Measurements from ENCODE around the gene PAFAH2. TPM values are rescaled to one million over a fixed set of nuclear protein-coding genes. Genes with fewer than 3 reads are reported as not detected.
A peak's percentile ranks its signal among the peaks of the same experiment; 100 is the strongest.

PAFAH2 gene
- total and polyA plus RNA-seq, 2 of the 13 experiments (the other 11 are each of a cell fraction or from before 2014, with no cell fraction given) = 6.9 to 9.4 TPM

DNA sequence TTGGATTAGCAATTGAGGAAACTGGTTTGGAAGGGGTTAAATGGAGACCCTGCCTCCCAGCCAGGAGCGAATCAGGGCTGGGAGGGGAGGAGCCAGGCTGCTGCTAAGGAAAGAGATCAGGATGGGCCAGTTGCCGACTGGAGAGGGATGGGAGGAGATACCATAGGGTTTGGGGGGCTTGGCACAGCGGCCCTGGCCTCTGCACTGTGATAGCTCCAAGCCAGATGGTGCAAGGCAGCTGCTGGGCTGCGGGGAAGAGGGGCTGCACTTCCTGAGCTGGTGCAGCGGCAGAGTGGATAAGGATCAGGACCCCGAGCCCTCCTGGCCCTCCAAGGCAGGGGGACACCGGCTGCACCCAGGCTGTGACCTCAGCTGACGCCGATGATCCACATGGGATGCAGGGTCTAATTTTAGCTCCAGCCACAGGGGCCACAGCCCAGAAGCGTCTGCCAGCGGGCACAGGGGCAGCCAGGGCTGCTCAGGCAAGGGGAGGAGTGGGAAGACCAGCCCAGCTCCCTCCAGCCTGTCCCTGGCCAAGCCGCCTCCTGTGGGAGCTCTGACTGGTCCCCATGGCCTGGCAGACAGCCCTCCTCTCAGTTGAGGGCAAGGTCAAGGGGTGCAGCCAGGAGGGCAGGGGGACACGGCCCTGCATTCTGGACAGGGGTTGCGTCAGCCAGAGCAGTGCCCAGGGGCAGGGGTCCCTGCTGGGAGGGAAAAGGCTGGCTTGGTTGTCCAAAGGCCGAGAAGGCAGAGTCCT, 24.0 kb upstream of the PAFAH2 start, which contains the start of gene EXTL1 (continued):
- TF ChIP-seq, protein P1, sequence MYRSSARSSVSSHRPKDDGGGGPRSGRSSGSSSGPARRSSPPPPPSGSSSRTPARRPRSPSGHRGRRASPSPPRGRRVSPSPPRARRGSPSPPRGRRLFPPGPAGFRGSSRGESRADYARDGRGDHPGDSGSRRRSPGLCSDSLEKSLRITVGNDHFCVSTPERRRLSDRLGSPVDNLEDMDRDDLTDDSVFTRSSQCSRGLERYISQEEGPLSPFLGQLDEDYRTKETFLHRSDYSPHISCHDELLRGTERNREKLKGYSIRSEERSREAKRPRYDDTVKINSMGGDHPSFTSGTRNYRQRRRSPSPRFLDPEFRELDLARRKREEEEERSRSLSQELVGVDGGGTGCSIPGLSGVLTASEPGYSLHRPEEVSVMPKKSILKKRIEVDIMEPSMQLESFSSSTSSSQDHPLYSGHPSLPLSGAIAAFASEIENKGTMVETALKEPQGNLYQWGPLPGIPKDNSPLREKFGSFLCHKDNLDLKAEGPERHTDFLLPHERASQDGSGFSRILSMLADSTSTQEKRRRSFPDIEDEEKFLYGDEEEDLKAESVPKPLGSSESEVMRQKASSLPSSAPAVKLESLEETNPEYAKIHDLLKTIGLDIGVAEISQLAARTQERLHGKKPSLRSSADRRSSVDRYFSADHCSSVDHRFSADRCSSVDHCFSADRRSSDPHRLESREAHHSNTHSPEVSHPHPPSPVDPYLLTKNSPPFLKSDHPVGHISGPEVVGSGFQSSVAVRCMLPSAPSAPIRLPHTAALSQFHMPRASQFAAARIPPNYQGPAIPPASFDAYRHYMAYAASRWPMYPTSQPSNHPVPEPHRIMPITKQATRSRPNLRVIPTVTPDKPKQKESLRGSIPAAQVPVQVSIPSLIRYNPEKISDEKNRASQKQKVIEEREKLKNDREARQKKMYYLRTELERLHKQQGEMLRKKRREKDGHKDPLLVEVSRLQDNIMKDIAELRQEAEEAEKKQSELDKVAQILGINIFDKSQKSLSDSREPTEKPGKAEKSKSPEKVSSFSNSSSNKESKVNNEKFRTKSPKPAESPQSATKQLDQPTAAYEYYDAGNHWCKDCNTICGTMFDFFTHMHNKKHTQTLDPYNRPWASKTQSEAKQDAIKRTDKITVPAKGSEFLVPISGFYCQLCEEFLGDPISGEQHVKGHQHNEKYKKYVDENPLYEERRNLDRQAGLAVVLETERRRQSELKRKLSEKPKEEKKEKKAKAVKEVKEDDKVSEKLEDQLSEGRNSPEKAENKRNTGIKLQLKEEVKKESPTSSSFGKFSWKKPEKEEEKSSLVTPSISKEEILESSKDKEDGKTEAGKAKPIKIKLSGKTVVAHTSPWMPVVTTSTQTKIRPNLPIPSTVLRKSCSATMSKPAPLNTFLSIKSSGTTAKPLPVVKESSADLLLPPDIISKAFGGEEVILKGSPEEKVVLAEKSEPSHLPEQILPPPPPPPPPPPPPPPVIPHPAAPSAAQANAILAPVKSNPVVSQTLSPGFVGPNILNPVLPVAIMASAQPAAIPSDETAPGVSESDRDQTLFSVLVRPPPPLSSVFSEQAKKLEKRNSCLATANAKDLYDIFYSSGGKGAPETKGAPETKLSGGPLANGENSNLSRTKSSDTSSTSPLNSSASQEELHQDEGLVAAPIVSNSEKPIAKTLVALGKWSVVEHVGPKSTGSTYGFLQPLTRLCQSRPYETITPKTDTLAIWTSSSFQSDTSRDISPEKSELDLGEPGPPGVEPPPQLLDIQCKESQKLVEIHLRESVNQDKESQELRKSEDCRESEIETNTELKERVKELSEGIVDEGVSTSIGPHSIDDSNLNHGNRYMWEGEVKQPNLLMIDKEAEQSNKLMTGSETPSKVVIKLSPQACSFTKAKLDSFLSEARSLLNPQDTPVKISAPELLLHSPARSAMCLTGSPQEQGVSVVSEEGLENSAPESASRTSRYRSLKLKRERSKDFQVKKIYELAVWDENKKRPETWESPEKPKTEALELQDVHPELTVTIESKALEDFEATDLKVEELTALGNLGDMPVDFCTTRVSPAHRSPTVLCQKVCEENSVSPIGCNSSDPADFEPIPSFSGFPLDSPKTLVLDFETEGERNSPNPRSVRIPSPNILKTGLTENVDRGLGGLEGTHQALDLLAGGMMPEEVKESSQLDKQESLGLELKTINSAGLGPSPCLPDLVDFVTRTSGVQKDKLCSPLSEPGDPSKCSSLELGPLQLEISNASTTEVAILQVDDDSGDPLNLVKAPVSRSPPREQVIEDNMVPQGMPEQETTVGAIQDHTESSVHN (CRISPR knock-in tag; IDR thresholded peaks at IDR 0.05) = no peak
- TF ChIP-seq ZMYM4 (CRISPR knock-in tag; IDR thresholded peaks at IDR 0.05) (0 out of 2 replicates have a peak, but pooled peaks have one; percentile 39), ZNF629 (CRISPR knock-in tag; conservative IDR thresholded peaks at IDR 0.05) (no peak), POLR2G (IDR thresholded peaks at IDR 0.05; ENCODE audit: low read depth, low read length) (peak; percentile 62), CEBPG (CRISPR knock-in tag; IDR thresholded peaks at IDR 0.05) (0 out of 2 replicates have a peak, but pooled peaks have one; percentile 58), KLF13 (CRISPR knock-in tag; IDR thresholded peaks at IDR 0.05) (0 out of 2 replicates have a peak, but pooled peaks have one; percentile 18), SMAD1 (CRISPR knock-in tag; IDR thresholded peaks at IDR 0.05; ENCODE audit: borderline replicate concordance, low read depth) (no peak), POLR2A (IDR thresholded peaks at IDR 0.05; ENCODE audit: insufficient read depth in 1 of 2, low read depth in 2 of 2, low read length in 2 of 2) (peak in 1 of 2 experiments; percentile 75; a peak in 2 of 4 replicates), STAT5B (CRISPR knock-in tag; IDR thresholded peaks at IDR 0.05) (no peak), ZNF549 (CRISPR knock-in tag; IDR thresholded peaks at IDR 0.05) (no peak), GLI4 (CRISPR knock-in tag; IDR thresholded peaks at IDR 0.05; ENCODE audit: borderline replicate concordance) (no peak), ZBTB7B (CRISPR knock-in tag; IDR thresholded peaks at IDR 0.05) (0 out of 2 replicates have a peak, but pooled peaks have one; percentile 10), AGO2 (optimal IDR thresholded peaks at IDR 0.05; ENCODE audit: low read depth, low read length) (peak; percentile 34), ZSCAN21 (CRISPR knock-in tag; IDR thresholded peaks at IDR 0.05; ENCODE audit: borderline replicate concordance) (no peak), ZNF883 (CRISPR knock-in tag; IDR thresholded peaks at IDR 0.05; ENCODE audit: not compliant biosample characterization) (no peak), PCBP2 (optimal IDR thresholded peaks at IDR 0.05; ENCODE audit: low read depth, low read length, poor library complexity, severe bottlenecking) (no peak)
- TF ChIP-seq, protein P2, sequence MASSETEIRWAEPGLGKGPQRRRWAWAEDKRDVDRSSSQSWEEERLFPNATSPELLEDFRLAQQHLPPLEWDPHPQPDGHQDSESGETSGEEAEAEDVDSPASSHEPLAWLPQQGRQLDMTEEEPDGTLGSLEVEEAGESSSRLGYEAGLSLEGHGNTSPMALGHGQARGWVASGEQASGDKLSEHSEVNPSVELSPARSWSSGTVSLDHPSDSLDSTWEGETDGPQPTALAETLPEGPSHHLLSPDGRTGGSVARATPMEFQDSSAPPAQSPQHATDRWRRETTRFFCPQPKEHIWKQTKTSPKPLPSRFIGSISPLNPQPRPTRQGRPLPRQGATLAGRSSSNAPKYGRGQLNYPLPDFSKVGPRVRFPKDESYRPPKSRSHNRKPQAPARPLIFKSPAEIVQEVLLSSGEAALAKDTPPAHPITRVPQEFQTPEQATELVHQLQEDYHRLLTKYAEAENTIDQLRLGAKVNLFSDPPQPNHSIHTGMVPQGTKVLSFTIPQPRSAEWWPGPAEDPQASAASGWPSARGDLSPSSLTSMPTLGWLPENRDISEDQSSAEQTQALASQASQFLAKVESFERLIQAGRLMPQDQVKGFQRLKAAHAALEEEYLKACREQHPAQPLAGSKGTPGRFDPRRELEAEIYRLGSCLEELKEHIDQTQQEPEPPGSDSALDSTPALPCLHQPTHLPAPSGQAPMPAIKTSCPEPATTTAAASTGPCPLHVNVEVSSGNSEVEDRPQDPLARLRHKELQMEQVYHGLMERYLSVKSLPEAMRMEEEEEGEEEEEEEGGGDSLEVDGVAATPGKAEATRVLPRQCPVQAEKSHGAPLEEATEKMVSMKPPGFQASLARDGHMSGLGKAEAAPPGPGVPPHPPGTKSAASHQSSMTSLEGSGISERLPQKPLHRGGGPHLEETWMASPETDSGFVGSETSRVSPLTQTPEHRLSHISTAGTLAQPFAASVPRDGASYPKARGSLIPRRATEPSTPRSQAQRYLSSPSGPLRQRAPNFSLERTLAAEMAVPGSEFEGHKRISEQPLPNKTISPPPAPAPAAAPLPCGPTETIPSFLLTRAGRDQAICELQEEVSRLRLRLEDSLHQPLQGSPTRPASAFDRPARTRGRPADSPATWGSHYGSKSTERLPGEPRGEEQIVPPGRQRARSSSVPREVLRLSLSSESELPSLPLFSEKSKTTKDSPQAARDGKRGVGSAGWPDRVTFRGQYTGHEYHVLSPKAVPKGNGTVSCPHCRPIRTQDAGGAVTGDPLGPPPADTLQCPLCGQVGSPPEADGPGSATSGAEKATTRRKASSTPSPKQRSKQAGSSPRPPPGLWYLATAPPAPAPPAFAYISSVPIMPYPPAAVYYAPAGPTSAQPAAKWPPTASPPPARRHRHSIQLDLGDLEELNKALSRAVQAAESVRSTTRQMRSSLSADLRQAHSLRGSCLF (CRISPR knock-in tag; IDR thresholded peaks at IDR 0.05; ENCODE audit: borderline replicate concordance) = no peak
